NCI-H774 (cell line): Measurements from ENCODE around the gene OR2AK2.
"Not testable (repeated sequence)": the region's sequence is repeated elsewhere in the genome, so short reads cannot be mapped to it uniquely, and the experiment has no call there.

ENCODE experiments used
- DNase-seq: peaks from one replicate; lab custom pipeline; 2025; lab: John Stamatoyannopoulos, UW

OR2AK2 gene, protein sequence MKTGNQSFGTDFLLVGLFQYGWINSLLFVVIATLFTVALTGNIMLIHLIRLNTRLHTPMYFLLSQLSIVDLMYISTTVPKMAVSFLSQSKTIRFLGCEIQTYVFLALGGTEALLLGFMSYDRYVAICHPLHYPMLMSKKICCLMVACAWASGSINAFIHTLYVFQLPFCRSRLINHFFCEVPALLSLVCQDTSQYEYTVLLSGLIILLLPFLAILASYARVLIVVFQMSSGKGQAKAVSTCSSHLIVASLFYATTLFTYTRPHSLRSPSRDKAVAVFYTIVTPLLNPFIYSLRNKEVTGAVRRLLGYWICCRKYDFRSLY

DNA sequence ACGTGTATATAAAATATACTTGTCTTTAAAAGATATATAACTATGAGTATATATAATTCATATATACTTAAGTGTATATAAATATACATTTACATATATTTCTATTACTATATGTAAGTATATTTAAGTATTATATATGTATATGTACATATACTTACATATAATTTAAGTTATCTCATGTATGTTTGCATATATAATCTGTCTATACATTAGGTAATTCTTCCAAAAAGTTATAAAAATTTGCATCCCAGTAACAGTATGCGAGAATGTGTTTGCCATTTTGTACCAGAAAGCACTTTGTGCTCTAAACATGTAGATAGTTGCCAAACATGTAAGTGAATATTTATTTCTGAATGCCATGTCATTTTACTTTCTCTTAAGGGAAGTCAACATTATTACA is at the start of gene OR2AK2:
Gene OR2AK2, plus strand, starts transcription at position 301 of the 400 bp plus-strand sequence. CDS start 144 bp downstream, outside the sequence.
- DNase-seq = no peak

DNA sequence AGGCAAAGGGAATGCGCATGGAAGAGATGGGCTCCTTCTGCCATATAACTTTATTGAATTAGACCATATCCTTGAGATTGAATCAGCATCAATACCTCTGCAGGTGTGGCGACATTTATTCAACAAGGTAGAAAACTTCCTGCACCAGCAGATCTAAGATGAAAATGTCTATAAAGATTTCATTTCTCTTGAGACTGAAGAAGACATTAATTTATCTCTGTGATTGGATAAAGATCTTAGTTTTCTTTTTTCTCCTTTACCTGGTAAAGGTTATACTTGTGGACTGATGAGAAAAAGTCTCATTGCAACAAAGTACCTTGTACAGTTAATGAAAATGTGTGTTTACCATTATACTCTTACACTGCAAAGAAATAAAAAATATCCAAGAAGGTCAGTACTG is 45.1 kb upstream of the OR2AK2 start, which contains the start of gene OR2T8:
Gene OR2T8, plus strand, starts transcription at position 301 of the 400 bp plus-strand sequence. CDS start 766 bp downstream, outside the sequence.
- no peak for DNase-seq

DNA sequence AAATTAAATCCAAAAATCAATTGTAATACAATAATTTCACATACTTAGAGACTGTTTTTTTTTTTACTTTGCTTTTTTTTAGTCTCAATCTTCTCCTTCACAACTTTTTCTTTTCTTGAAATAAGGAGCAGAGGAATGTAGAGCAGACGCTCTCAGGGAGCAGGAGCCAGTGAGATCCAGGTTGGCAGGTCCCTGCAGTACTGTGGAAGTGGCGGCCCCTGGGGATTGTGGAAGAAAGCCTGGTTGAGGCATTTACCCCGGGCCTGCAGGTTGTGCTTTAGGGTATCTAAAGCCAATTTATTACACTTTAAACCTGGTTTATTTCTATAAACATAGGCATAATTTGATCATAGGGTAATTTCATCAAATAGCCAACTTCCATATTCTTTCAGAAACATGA is 41.1 kb upstream of the OR2AK2 start:
- no peak for DNase-seq

DNA sequence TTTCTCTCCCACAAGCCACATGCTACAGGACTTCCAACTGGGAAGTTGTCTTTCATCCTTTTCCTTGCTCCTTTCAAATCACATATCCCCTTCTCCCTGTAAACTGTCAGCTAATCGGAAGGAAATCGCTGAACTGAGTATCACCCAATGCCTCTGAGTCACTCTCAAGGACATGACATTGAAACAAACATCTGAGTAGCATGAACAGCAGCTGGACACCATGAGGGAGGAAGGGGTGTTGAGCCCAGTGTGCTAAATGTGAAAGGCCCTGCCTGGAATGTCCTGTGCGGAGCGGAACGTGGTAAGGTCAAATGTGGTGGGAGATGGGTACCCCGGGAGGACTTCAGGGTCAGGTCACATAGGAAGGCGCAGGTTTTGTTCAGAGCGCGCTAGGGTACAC is 40.2 kb upstream of the OR2AK2 start, which contains the start of gene OR2AJ1:
Gene OR2AJ1, plus strand, starts transcription at position 22 of the 400 bp plus-strand sequence. CDS start 8,880 bp downstream, outside the sequence.
- DNase-seq = no peak

DNA sequence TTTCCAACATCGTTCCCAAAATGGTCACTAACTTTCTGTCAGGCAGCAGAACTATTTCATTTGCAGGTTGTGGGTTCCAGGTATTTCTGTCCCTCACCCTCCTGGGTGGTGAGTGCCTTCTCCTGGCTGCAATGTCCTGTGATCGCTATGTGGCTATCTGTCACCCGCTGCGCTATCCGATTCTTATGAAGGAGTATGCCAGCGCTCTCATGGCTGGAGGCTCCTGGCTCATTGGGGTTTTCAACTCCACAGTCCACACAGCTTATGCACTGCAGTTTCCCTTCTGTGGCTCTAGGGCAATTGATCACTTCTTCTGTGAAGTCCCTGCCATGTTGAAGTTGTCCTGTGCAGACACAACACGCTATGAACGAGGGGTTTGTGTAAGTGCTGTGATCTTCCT is 31.0 kb upstream of the OR2AK2 start:
- no peak for DNase-seq

DNA sequence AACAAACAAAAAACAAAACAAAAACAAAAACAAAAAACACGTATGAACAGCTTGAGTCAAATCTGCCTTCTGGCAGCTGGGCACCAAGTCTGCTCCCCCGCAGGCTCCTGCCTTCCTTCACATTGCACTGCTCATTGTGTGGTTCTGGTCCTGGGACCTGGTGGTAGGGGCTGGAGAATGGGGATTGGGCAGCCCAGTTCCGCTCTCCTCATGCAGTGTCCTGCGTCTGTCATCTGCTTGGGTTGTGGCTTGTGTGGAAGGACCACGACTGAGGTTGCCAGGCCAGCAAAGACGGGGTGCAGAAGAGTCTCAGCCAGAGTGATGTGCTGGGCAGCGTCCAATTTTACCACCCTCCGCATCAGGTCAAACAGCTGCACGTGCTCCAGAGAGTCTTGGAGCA is 29.3 kb upstream of the OR2AK2 start:
- DNase-seq = no peak

DNA sequence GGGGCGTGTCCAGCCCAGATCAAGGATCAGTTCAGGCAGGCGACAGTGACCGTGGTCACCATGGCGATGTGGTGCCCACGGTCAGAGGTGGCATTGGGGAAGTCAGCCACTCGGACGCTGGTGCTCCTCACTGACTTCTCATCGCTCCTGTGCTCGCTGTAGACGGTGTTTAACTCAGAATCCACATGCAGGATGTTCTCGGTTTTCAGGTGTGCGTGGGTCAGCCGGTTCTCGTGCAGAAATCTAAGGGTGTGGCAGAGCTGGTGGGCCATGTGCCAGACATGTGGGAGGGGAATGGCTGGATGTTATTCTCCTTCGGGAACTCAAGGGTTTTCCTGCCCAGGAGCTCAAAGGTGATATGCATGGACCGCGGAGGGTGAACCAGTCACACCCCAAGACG is 28.6 kb upstream of the OR2AK2 start:
- DNase-seq = no peak

DNA sequence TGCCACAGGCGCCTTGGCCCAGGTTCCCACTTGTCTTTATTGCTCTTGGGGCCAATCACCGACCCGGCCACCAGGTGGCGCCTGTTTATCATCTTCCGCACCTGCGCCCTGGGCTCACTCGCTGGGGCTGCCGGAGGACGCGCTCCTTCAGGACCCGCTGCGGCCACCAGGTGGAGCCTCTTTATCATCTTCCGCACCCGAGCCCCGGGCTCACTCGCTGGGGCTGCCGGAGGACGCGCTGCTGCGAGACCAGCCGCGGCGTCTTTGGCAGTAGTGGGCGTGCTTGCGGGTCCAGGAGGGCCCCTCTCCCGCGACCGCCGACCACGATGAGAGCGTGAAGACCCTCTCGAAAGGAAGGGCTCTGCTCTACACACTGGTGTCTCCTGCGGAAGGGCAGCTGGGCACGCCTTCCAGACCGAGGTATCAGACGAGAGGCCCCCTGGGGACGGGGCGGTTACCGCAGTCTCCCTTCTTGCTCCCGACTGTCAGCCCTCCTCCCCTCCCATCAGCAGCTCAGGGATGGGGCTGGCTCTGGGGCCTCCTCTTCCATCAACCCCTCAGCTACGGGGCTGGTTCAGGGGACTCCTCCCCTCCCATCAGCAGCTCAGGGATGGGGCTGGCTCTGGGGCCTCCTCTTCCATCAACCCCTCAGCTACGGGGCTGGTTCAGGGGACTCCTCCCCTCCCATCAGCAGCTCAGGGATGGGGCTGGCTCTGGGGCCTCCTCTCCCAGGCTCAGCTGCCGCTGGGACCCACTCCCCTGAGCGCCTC is 27.9 kb upstream of the OR2AK2 start:
- DNase-seq = not testable (repeated sequence)

DNA sequence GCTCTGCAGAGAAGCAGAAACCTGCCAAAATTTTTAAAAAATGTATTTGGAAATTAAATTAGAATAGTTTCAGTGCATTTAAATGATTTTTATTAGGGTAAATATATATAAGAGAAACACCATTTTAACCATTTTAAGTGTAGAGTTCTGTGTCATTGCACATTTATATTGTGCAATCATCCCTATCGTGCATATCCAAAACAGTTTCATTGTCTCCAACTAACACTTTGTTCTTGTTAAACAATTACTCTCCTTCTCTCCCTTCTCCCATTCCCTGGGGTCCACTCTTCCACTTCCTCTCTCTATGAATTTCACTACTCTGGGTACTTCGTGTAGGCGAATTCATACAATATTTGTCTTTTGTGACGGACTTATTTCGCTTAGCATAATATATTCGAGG is 22.4 kb upstream of the OR2AK2 start:
- no peak for DNase-seq

DNA sequence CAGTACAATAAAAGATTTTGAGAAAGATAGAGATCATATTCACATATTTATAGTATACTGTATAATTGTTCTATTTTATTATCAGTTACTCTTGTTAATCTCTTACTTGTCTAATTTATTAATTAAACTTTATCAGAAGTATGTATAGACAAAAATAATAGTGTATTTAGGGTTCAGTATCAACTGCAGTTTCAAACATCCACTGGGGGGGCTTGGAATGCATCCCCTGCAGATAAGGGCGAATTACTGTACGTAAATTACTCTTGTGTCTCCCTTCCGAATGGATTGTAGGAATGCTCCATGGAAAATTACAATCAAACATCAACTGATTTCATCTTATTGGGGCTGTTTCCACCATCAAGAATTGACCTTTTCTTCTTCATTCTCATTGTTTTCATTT is 16.5 kb upstream of the OR2AK2 start, which contains the start of gene OR2L8:
Gene OR2L8, plus strand, starts transcription at position 301 of the 400 bp plus-strand sequence. Its CDS starts 0 bp downstream, at position 301.
- no peak for DNase-seq

DNA sequence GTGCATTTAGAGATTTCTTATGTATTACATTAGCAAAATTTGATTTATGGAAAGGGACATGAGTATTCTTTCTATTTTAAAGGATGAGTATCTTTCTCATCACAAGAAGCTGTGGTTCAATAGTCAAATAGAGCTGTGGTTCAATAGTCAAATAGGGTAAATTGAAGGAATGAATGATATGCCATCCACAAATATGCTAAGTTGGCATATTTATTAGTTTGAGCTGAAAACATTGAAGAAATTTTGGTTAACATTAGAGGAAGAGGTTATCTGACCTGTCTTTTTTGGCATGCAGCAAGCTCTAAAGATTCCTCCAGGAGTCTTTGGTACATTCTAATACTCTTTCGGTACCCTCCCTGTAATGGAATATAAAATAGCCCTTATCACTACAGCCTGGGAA is 11.6 kb upstream of the OR2AK2 start:
- no peak for DNase-seq

DNA sequence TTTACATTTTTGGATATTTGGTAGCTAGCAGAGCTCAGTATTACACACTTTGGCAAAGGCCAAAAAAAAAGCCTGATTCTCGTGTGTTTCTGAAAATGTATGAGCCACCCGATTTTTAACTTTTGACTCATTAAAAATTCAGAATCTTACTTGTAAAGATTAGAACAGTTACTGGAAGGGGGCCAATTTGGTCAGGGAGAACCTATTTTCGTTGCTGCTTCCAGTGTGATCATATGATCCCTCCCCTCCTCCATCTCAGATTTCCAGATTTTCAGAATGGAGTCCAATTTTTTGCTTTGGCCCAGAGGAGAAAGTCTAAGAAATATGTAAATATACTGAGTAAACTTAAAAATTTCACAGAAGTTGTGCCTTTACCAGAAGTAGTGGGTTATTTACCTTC is 3.2 kb upstream of the OR2AK2 start:
- DNase-seq = no peak

DNA sequence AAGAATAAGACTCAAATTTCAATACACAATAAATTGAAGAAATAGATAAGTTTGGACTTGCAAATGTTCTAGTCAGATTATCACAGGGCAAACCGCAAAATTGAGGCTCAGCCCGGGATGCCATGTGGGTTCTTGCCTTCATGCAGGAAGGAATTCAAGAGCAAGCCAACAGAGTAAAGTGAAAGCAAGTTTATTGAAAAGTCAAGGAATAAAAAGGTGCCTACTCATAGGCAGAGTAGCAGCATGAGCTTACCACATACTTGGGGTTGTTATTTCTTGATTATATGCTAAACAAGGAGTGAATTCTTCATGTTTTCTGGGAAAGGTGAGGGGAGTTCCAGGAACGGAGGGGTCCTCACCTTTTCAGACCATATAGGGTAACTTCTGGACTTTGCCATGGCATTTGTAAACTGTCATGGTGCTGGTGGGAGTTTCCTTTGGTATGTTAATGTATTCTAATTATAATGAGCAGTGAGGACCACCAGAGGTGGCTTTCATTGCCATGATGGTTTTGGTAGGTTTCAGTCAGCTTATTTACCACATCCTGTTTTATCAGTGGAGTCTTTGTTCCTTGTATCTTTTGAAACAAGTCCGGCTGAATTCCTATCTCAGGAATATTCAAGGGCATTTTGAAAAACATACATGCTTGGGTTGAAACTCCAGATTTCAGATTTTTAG is 2.0 kb upstream of the OR2AK2 start:
- no peak for DNase-seq

DNA sequence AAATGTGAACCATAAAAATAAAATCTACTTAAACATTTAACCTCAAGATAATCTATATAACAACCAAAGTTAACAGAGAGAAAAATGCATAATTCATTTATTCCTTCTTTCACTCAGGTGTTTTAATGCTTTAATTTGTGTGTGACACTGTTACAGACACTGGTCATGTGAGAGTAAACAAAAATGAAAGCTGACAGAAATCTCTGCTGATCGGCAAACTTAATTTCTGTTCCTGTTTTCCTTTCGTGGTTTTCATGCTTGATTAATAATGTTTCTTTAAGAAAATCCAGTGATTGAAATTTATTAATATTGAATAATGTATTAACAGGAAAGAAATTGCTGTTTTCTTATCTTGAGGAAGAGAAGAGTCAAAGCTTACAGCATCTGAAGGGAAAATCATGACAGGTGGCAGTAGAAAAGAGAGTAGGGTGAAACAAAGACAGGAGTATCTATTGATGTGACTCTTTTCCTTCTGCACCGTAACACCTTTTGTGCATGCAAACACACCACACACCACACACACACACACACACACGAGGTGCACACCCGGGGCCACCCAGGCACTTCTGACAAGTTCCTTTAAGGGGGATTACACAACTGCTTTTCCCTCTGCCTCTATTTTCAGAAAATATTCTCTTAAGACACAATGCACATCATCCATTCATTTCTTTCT is 1.6 kb downstream of the OR2AK2 start:
- no peak for DNase-seq

DNA sequence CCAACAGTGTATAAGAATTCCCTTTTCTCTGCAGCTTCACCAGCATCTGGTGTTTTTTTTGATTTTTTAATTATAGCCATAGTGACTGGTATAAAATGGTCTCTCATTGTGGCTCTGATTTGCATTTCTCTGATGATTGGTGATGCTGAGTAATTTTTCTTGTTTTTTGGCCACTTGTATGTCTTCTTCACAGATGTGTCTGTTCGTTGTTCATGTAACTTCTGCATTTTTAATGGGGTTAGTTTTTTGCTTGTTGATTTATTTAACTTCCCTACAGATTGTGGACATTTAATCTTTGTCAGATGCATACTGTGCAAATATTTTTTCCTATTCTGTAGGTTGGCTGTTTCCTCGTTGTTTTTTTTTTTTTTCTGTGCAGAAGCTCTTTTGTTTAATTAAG is 28.0 kb downstream of the OR2AK2 start:
- no peak for DNase-seq

DNA sequence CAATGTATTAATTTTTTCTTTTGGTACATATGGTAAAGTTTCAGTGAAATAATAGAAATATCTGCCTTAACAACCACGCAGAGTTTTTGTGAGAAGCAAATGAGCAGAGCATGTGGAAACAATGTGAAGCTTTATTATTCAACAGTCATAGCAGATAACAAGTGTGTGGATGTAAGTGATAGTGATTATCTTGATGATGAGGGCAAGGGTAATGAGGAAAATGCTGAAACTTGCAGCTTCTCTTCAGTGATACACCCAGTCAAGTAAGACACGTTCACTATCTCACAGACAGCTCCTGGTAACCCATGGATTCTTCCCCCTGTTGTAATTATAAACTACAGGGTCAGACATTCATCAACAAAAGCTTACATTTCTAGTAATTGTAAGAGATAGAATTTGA is 33.8 kb downstream of the OR2AK2 start:
- no peak for DNase-seq

DNA sequence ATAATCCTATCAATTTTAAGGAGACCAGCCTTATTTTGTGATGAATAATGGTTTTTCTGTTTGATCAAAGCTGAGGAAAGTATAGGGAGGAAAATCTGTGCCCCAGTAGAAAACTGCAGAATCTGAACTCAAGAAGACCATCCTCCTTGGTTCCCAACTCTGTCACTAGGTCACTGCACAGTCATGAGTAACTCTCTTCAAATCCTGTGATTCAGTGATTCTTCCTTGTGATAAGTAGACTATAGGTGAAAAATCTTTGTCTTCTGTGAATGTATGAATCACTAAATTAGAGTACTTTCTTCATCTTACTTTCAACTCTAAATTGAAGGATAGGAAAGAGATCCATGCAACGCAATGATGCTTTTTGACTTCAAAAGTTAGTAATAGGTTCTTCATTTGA is 35.1 kb downstream of the OR2AK2 start:
- DNase-seq = no peak

DNA sequence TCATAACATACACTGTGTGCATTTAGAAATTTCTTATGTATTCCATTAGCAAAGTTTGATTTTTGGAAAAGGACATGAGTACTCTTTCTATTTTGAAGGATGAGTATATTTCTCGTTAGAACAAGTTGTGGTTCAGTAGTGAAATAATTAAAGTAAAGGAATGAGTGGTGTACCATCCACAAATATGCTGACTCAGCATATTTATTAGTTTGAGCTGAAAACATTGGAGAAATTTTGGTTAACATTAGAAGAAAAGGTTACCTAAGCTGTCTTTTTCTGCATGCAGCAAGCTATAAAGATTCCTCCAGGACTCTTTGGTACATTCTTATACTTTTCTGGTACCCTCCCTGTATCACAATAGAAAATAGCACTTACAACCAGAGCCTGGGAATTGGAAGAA is 42.7 kb downstream of the OR2AK2 start:
- no peak for DNase-seq

DNA sequence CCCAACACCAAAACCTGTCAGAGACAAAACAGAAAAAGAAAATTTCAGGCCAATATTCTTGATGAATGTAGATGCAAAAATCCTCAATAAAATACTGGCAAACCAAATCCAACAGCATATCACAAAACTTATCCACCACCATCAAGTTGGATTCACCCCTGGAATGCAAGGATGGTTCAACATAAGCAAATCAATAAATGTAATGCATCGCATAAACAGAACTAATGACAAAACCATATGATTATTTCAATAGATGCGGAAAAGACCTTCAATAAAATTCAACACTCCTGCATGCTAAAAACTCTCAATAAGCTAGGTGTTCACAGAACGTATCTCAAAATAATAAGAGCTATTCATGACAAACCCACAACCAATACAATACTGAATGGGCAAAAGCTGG is 44.6 kb downstream of the OR2AK2 start:
- DNase-seq = no peak

DNA sequence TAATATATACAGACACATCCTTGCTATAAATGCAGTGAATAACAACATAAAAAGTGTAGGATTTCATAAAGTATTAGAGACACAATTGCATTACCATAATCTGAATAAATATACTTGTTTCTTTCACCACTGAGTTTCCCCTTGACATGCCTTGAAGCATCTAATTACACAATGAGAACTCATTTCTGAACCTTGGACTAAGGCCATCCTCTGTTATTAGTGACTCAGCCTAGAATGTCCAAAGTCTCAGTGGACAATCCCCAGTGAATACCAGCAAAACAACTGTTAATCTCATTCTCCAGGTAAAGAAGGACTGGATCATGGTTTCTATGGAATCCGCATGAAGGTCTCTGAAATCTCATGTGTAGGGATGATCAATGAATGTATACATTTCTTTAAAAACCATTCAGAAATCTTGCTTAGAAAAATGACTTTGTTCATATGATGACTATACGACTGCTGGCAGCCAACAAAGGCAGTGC is 48.2 kb downstream of the OR2AK2 start, which contains the start of gene OR2L5:
Gene OR2L5, plus strand, starts transcription at position 432 of the 482 bp plus-strand sequence. CDS start 8,288 bp downstream, outside the sequence.
- no peak for DNase-seq

DNA sequence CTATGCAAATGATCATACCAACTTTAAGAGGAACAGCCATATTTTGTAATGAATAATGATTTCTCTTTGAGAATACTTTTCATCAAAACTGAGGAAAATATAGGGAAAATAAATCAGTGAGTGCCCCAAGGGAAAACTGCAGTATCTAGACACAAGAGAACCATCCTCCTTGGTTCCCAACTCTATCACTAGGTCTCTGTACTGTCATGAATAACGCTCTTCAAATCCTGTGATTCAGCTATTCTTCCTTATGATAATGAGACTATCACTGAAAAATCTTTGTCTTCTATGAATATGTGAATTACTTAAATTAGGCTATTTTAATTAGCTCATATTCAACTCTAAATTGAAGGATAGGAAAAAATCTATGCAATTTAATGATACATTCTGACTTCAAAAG is 50.8 kb downstream of the OR2AK2 start:
- DNase-seq = no peak
